NCI-H2029 treated with DMSO at 0.1 percent for 48 hours (cell line): ENCODE data around the gene SPRY4.
"Not testable (repeated sequence)": the region's sequence is repeated elsewhere in the genome, so short reads cannot be mapped to it uniquely, and the experiment has no call there.

Source experiments
- DNase-seq: peaks from one replicate; lab custom pipeline; 2025; lab: John Stamatoyannopoulos, UW

Gene SPRY4

DNA sequence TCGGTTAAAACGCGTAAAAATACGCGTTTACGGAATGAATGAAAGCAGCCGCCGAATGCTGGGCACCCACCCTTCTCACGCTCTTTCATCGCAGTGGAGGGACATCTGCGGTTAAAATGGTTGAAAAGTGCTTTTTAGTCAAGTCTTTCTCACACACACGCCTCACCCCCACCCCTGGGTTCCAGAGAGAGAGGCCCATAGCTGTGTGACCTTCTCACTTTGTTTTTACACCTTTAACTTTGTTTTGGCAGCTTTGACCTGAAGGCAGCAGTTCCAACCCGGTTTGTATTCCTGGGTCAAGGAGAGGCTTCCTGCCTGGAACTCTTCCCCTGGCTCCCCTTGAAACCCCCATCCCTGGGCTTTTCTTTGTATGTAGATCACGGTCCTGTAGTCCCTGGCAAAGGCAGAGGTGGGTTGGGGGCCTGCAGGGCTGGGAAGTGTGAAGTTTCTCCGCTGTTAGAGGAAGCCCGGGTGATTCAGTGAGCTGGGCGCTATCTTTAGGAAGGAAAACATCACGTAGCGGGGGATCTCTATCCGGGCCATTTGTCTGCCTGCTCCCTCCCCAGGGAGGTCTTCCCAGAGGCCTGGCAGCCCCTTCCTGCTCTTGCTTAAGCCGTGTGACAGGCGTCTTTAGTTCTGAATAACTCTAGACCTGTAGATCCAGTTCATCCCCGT, 29.6 kb downstream of the SPRY4 start:
- no peak for DNase-seq

DNA sequence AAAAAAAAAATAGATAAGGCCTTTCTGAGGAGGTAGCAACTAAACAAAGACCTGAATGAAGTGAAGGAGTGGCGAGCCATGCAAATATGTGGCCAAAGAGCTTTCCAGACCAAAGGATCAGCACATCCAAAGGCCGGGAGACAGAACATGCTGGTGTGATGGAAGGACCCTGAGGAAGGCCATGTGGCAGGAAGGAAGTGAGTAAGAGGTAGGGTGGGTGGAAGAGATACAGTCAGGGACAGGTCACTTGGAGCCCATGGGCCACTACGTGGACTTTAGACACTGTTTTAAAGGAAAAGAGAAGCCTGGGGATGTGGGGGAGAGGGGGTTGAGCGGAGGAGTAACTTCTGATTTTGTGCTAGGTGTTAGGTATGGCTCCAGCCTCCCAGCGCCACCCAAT, 31.3 kb downstream of the SPRY4 start:
- no peak for DNase-seq

DNA sequence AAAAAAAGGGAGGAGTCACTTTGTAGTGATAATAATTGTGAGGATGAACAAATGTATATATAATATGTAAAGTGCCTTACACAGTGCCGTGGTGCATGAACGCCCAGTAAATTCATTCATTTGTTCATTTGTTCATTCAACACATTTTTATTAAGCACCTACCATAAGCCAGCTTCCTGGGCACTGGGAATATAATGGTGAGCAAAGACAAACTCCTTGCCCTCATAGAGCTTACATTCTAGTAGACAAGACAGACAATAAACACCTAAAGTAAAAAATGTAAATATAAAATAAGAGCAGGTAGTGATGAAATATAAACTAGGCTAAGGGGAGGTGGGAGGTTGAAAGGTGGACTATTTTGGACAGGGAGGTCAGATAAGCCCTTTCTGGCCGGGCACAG, 32.0 kb downstream of the SPRY4 start:
- no peak for DNase-seq

- no peak for DNase-seq
Observed at GRCh38 chr5:142292249-142292648, 32.6 kb downstream of the SPRY4 start.

- peak; percentile 95 for DNase-seq
Observed at GRCh38 chr5:142290577-142291299, 34.1 kb downstream of the SPRY4 start.

DNA sequence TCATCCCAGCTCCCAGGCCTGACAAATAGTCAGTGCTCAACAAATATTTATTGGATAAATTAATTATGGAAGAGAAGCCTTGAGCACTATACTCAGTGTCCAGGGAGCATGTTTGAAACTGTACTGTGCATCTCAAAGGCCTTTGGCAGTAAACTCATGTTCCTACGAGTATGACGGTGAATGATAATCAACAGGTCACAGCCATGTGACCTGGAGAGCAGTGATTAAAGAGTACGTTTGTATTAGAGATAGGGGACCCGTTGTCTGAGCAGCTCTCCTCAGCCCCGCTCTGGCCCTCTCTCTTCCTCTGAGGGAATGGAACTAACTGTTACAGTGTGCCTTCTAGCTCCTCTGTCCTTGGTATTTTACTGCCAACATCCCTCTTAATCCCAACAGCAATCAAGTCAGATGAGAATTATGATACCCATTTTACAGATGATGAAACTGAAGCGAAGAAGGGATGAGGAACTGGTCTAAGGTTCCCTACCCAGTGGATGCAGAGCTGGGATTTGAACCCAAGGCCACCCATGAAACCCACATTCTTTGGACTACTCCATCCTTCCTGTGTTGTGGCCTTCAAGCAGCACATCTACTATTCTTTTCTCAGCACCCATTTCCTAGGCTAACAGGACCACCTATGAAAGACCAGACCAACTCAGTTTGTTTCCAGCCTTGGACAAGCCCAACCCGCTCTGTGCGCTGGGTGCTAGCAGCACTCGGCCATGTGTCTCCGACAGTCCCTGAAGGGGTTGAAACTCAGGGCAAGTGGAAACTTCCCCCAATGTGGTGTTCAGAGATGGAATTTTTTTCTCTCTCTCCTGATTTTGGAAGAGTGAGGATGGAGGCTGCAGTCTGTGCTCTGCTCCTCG, 34.9 kb downstream of the SPRY4 start:
- DNase-seq, result no peak

GRCh38 chr5:142287973-142288313, 36.9 kb downstream of the SPRY4 start:
- no peak for DNase-seq

DNA sequence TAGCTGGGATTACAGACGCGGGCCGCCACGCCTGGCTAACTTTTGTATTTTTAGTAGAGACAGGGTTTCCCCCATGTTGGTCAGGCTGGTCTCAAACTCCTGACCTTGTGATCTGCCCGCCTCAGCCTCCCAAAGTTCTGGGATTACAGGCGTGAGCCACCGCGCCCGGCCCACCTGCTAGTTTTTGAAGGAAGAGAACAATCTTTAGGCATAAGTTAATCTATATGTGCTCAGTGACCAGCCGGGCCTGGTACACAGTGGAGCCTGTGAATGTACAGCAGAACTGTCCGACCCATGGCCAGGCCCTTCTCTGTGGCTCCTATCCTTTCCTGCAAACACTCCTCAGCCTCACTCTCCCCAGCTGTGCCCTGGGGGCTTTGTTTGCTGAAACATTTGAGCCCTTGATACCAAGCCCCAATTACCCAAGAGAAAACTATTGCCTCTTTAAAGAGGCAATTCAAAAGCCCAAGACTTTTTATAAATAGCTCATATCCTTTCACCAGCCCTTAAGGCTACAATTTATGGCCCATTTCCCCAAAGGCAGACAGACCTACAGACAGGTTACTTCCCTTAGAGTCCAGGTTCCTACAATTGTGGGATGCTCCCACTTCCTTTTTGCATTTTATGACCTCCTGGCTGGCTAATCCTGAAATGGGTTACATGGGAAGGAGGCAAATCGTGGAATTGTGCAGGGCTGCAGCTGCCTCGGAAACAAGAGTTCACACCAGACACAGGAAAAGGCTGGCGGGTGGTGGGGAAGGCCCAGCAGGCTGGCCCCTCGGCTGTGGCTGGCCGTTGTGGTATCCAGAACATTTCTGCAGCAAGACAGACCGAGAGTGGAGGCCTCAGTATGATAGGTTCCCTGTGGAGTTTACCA, 37.5 kb downstream of the SPRY4 start:
- DNase-seq, result no peak

DNA sequence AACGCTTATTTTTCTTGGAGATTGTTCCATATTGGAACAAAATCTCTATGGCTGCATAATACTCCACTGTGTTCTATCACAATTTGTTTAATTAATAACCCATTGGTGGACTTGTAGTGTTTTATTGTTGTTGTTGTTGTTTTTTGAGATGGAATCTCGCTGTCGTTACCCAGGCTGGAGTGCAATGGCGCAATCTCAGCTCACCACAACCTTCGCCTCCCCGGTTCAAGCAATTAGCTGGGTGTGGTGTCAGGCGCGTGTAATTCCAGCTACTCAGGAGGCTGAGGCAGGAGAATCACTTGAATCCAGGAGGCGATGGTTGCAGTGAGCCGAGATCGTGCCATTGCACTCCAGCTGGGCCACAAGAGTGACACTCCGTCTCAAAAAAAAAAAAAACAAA, 38.7 kb downstream of the SPRY4 start:
- DNase-seq, result no peak

GRCh38 chr5:142283304-142283703, 41.5 kb downstream of the SPRY4 start:
- no peak for DNase-seq

DNA sequence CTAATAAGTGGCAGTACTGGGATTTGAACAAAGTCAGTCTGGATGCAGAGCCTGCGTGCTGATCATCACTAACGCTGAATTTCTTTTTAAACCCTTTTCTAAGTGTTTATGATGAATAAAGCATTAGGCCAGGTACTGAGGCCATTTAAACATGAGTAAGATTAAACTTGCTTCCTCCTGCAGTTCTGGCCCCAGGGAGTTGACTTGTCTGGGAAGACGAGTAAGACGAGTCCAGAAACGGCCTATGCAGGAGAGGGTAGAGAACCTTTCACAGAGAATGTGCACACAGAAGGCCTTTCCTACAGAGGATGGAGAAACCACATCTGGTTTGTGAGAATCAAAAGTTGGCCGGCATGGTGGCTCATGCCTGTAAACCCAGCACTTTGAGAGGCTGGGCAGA, 42.9 kb downstream of the SPRY4 start:
- no peak for DNase-seq

DNA sequence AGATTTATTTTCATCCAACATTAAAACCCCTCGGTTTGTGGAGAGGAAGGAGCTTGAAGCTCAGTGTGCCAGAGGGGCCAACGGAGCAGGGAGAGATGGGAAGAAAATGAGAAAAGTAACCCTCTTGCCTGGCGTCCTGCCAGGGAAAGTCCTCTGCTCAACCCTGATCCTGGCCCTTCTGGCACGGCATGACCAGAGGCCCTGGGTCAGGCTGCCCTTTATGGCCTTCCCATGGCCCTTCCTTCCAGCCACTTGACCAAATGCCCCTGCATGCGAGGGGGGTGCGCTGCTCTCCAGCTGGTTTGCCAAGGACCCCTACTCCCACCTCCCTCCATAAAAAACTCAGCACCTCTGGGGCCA, 43.8 kb downstream of the SPRY4 start:
- DNase-seq, result no peak

GRCh38 chr5:142280066-142281007, 44.5 kb downstream of the SPRY4 start:
- DNase-seq, result no peak

- DNase-seq, result no peak
Observed at GRCh38 chr5:142278627-142279026, 46.2 kb downstream of the SPRY4 start.

- no peak for DNase-seq
Observed at GRCh38 chr5:142277796-142278195, 47.0 kb downstream of the SPRY4 start.

- no peak for DNase-seq
Observed at GRCh38 chr5:142276517-142276916, 48.3 kb downstream of the SPRY4 start.

GRCh38 chr5:142275496-142275895, 49.3 kb downstream of the SPRY4 start:
- DNase-seq, result peak; percentile 15

DNA sequence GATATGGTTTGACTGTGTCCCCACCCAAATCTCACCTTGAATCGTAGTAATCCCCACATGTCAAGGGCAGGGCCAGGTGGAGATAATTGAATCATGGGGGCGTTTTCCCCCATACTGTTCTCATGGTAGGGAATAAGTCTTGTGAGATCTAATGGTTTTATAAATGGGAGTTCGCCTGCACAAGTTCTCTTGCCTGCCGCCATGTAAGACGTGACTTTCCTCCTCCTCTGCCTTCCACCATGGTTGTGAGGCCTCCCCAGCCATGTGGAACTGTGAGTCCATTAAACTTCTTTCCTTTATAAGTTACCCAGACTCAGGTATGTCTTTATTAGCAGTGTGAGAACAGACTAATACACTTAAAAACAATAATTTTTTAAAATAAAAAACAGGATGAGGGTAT, 52.2 kb downstream of the SPRY4 start:
- DNase-seq, result not testable (repeated sequence)

GRCh38 chr5:142264084-142264483, 60.7 kb downstream of the SPRY4 start:
- not testable (repeated sequence) for DNase-seq

DNA sequence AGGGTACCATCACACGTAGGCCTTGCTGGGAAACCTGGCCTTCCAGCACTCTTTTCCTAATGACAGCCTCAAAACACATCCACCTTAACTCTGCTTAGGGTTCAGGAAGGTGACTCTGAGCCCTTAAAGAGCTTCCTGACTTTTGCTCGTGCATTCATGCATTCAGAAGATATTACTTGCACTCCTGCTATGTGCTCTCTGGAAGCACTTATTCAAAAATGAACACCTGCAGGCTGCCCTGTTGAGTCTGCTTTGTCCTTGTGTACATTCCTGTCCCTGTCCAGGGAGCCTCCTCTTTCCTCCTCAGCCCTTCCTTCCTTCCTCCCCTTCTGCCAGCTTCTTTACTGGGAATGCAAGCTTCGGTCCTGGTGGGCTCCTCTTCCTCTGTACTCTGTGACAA, 61.5 kb downstream of the SPRY4 start:
- no peak for DNase-seq

DNA sequence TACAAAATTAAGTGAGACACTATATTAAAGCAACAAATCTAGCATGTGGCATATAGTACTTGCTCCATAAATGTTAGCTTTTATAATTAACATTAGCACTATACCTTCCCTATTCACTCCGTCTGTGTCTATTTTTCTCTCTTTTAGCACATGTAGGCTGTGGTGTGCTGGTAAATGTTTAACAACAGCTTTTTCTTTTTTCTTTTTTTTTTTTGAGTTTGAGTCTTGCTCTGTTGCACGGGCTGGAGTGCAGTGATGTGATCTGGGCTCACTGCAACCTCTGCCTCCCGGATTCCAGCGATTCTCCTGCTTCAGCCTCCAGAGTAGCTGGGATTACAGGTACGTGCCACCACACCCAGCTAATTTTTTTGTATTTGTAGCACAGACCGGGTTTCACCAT, 62.1 kb downstream of the SPRY4 start:
- DNase-seq, result no peak
